ENCODE measurements around the gene PLCB4.

The PLCB4 gene

GRCh38 chr20:9439806-9440205 lies 370.9 kb downstream of the PLCB4 start:
- H3K4me1 ChIP-seq (ENCODE audit: control insufficient read depth, insufficient read depth, low read length): no peaks in the 10 kb centered on the region
- POLR2A ChIA-PET: interaction anchor here (0.7 kb wide), 1 partner anchor 10 kb away, joined by 3 read pairs; no protein-coding TSS in a partner anchor
- no peak overlapping the region for H3K27ac ChIP-seq (ENCODE audit: extremely low read depth, low read depth, low read length)
- peaks cover 0 to 13% of the 10 kb centered on the region in 2 experiments; a peak in 2 of 3 replicates for H3K36me3 ChIP-seq (ENCODE audit: control insufficient read depth in 2 of 2, insufficient read depth in 1 of 2, low read length in 2 of 2)
- H3K9me3 ChIP-seq (ENCODE audit: control insufficient read depth, insufficient read depth, low read depth, low read length): no peaks in the 10 kb centered on the region
- CTCF ChIA-PET: no interaction called here
- H3K4me3 ChIP-seq (ENCODE audit: low read depth, low read length): no peak overlapping the region
- TF ChIP-seq WT1 (tag by site-specific recombination; IDR thresholded peaks at IDR 0.05): no peak
- no peak for TF ChIP-seq SCRT2 (tag by site-specific recombination; IDR thresholded peaks at IDR 0.05)
- TF ChIP-seq GLI4 (tag by site-specific recombination; IDR thresholded peaks at IDR 0.05): no peak

- POLR2A ChIA-PET: no interaction called here
- Histone ChIP-seq H3K36me3 (ENCODE audit: control insufficient read depth in 2 of 2, insufficient read depth in 1 of 2, low read length in 2 of 2) (peaks cover 0 to 13% of the 10 kb centered on the region in 2 experiments; a peak in 2 of 3 replicates), H3K27ac (ENCODE audit: extremely low read depth, low read depth, low read length) (no peak overlapping the region), H3K9me3 (ENCODE audit: control insufficient read depth, insufficient read depth, low read depth, low read length) (no peaks in the 10 kb centered on the region), H3K4me1 (ENCODE audit: control insufficient read depth, insufficient read depth, low read length) (no peaks in the 10 kb centered on the region), H3K4me3 (ENCODE audit: low read depth, low read length) (no peak overlapping the region)
- no peak for TF ChIP-seq ZNF76 (tag by site-specific recombination; IDR thresholded peaks at IDR 0.05; ENCODE audit: borderline replicate concordance, low read depth)
- TF ChIP-seq BCL11A (tag by site-specific recombination; IDR thresholded peaks at IDR 0.05; ENCODE audit: low read depth): no peak
- no peak for TF ChIP-seq ZNF449 (tag by site-specific recombination; IDR thresholded peaks at IDR 0.05)
- no peak for TF ChIP-seq ZNF18 (tag by site-specific recombination; IDR thresholded peaks at IDR 0.05)
- no peak for TF ChIP-seq ZNF560 (tag by site-specific recombination; IDR thresholded peaks at IDR 0.05; ENCODE audit: borderline replicate concordance)
- no peak for TF ChIP-seq ZNF416 (tag by site-specific recombination; IDR thresholded peaks at IDR 0.05)
- TF ChIP-seq ZNF175 (tag by site-specific recombination; IDR thresholded peaks at IDR 0.05): no peak
- no peak for TF ChIP-seq ZSCAN18 (tag by site-specific recombination; IDR thresholded peaks at IDR 0.05)
- no peak for TF ChIP-seq ZBTB8A (tag by site-specific recombination; IDR thresholded peaks at IDR 0.05)
- TF ChIP-seq ZNF639 (tag by site-specific recombination; IDR thresholded peaks at IDR 0.05): no peak
- TF ChIP-seq ZSCAN4 (tag by site-specific recombination; IDR thresholded peaks at IDR 0.05): no peak
- TF ChIP-seq ZNF513 (tag by site-specific recombination; IDR thresholded peaks at IDR 0.05): no peak
- CTCF ChIA-PET: no interaction called here
Observed at GRCh38 chr20:9440892-9441291, 372.0 kb downstream of the PLCB4 start.

Data from HEK293 (cell line).